LNCAP (cell line): ENCODE results near the gene AKNAD1.

Experiments
- TF ChIP-seq, protein P1 (sequence below): fragments of 450-650 bp; IDR thresholded peaks from 2 replicates; pipeline ENCODE4 v1.5.1; 2017; ENCODE audit warnings: mild to moderate bottlenecking

AKNAD1 gene

DNA sequence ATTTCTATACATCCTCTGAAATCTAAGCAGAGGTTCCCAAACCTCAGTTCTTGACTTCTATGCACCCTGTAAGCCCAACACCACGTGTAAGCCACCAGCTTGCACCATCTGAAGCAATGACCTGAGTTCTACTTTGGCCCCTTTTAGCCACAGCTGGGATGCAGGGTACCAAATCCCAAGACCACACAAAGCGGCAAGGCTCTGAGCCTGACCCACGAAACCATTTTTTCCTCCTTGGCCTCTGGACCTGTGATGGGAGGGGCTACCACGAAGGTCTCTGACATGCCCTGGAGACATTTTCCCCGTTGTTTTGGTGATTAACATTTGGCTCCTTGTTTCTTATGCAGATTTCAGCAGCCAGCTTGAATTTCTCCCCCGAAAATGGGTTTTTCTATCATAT is 71.6 kb downstream of the AKNAD1 start:
- TF ChIP-seq, protein P1, sequence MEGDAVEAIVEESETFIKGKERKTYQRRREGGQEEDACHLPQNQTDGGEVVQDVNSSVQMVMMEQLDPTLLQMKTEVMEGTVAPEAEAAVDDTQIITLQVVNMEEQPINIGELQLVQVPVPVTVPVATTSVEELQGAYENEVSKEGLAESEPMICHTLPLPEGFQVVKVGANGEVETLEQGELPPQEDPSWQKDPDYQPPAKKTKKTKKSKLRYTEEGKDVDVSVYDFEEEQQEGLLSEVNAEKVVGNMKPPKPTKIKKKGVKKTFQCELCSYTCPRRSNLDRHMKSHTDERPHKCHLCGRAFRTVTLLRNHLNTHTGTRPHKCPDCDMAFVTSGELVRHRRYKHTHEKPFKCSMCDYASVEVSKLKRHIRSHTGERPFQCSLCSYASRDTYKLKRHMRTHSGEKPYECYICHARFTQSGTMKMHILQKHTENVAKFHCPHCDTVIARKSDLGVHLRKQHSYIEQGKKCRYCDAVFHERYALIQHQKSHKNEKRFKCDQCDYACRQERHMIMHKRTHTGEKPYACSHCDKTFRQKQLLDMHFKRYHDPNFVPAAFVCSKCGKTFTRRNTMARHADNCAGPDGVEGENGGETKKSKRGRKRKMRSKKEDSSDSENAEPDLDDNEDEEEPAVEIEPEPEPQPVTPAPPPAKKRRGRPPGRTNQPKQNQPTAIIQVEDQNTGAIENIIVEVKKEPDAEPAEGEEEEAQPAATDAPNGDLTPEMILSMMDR, result no peak

DNA sequence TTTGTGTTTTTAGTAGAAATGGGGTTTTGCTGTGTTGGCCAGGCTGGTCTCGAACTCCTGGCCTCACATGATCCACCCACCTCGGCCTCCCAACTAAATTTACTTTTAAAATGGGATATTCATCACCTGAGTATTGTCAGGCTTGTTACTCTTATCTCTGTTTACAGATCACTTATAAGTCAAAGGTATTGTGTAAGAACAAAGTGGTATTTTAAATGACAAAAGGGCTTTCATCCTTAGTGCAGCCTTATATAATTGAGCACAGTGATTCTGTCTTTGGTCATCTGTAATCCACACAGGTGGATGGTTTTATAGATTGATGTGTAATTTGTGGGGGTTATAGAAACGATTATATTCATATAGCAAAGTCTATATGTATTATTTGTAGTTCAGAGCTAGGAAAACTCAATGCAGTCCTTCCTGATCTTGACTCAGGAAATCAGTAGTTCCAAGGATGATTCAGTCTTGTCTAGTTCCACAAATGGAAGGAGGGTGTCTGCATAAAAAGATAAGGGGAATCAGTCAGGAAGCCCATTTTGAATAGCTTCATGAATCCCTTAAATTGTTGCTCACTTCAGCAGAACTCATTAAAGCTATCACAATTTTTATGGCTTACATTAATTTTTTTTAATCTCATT is 75.8 kb downstream of the AKNAD1 start:
- TF ChIP-seq, protein P1, result no peak

DNA sequence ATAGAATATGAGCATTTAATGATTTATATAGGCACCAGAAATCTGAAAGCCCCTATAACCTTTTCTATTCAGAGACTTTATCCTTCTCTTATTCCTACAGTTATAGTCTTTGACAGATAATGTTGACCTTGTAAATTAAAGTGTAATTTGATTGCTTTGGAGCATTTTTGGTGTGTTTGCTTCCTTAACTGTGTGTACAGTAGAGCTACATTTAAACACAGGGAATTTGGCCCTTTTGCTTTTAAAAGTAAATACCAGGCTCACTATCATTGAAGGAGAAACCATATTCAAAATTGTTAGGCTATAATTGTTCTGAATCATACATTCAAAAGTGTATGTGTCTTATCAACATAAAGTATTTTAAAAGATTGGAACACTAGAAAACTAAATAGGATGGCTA is 77.4 kb downstream of the AKNAD1 start:
- TF ChIP-seq, protein P1, result no peak

GRCh38 chr1:108777839-108778238 is 79.1 kb downstream of the AKNAD1 start:
- TF ChIP-seq, protein P1, result no peak

DNA sequence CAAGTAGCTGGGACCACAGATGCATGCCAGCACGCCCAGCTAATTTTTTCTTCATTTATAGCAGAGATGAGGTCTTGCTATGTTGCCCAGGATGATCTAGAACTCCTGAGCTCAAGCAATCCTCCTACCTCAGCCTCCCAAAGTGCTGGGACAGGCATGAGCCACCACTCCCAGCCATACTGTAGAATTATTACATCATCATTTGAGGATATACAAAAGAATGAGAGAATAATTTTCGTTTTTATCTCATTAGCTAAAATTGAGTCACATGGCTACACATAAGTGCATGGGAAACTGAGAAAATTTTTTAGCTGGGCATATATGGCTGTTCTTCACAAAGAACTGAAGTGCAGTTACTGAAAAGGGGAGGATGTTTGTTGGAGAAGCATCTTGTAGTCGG is 89.2 kb downstream of the AKNAD1 start:
- TF ChIP-seq, protein P1, result no peak

DNA sequence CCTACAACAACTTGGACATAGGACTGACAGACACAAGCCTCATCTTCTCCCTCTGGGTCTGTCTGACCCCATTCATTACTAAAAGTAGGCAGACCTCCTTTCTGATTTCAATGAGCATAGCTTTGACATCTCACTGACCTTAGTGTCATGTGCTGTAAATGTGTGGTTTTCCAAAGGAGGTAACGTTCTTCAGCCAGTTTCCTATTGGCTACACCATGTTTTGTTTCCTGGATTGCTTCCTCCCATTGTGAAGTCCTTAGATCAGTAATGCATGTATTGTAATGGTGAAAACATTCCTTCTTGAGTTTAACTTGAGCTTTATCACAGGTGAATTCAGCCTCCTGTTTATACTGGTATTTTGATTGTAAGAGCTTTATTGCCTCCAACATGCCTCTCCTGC is 89.8 kb downstream of the AKNAD1 start:
- TF ChIP-seq, protein P1, result no peak
